Subcutaneous adipose tissue (tissue), 4 donors: Measurements from ENCODE around the gene DDI2. TPM values are rescaled to one million over a fixed set of nuclear protein-coding genes. Genes with fewer than 3 reads are reported as not detected.

Experiments used
- CTCF ChIP-seq: fragments of 450-650 bp; IDR thresholded peaks from one replicate; pipeline ENCODE4 v1.5.1; 2016; ENCODE audit warnings: low read depth, mild to moderate bottlenecking, control low read depth, antibody characterized with exemption, moderate library complexity
- total RNA-seq, 4 donors: library from RNA; depleted of rRNA; stranded (reverse); fragments of >200 nt; gene quantifications; one replicate each; pipeline ENCODE4 v1.1.0, GENCODE V29; 2016

Gene DDI2
- total RNA-seq, 4 donors from 2014 or later, result 88.1 to 124 (median 115) TPM

- TF ChIP-seq CTCF, result no peak
These were observed 21.2 kb upstream of the DDI2 start for GRCh38 chr1:15595809-15596617.

- TF ChIP-seq CTCF, result no peak
These were observed 18.8 kb upstream of the DDI2 start for GRCh38 chr1:15598436-15598835.

- no peak for TF ChIP-seq CTCF
These were observed 13.9 kb upstream of the DDI2 start for GRCh38 chr1:15603050-15603965.

GRCh38 chr1:15605398-15606383 is 11.6 kb upstream of the DDI2 start:
- TF ChIP-seq CTCF, result no peak

- no peak for TF ChIP-seq CTCF
These were observed 7.6 kb upstream of the DDI2 start for GRCh38 chr1:15609631-15610030.

GRCh38 chr1:15610167-15610566 is 7.1 kb upstream of the DDI2 start:
- no peak for TF ChIP-seq CTCF
